HG02943 (cell line): Measurements from ENCODE around the gene C7orf33.

ENCODE experiments used
- ATAC-seq: cut with Tn5 transposase; IDR thresholded peaks from one replicate; pipeline ENCODE4 v1.9.1; 2021; ENCODE audit warnings: mild to moderate bottlenecking, low read depth, moderate library complexity; ENCODE audit not compliant: unreplicated experiment

Gene C7orf33

DNA sequence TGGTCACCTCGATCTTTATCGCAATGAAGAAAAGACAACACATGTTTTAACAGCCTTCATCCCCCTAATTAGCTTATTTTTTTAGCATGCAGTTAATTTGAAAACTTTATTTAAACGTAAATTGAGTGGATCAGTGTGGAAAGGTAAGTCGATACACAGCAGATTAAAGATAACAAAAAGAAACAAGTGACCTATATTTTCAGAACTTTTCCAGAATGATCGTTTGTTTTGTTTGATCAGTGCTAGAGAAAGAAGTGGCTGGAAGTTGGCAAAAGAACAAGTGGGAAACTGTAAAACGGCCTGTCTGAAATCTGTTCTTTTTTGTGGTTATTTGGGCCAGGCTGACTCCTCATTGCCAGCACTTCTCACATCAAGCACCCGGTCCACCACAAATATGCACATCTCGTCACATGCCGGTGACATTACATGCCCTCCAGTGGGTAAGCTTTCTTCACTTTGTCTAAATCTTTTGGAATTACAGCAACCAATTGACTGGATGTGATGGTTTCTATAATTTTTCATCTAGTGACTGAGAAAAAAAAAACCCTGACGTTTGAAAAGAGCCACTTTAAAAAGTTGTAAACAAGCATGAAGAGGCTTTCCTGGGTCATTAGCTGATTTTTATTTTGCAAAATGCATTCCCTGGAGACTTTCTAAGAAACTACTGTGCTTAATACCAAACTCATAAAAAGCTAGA lies 33.2 kb downstream of the C7orf33 start:
- ATAC-seq = no peak

GRCh38 chr7:148624735-148625134 lies 34.2 kb downstream of the C7orf33 start:
- no peak for ATAC-seq

- ATAC-seq = no peak
These were observed 34.8 kb downstream of the C7orf33 start for GRCh38 chr7:148625342-148625741.

GRCh38 chr7:148626828-148627227 lies 36.3 kb downstream of the C7orf33 start:
- ATAC-seq = no peak

GRCh38 chr7:148628011-148628410 lies 37.4 kb downstream of the C7orf33 start:
- ATAC-seq = no peak

- no peak for ATAC-seq
These were observed 39.5 kb downstream of the C7orf33 start for GRCh38 chr7:148630078-148630477.

DNA sequence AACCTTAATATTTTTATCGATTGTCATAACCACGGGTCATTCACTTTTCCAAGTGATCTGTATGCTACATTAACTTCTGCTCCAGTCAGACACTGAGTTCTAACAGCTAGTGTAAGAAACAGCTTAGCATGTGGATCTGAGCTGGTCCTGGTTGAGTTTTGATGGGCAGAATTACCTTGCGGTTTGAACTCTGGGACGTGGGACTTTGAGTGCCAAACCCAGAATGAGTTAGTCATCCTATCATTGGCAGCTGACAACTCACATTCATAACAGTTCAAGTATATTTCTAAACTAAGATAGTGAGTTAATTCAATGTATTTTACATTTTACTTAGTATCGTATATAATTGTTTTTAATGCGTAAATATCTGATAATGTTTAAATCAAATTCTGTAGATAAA lies 43.2 kb downstream of the C7orf33 start:
- ATAC-seq = no peak

- no peak for ATAC-seq
These were observed 46.5 kb downstream of the C7orf33 start for GRCh38 chr7:148637094-148637493.

DNA sequence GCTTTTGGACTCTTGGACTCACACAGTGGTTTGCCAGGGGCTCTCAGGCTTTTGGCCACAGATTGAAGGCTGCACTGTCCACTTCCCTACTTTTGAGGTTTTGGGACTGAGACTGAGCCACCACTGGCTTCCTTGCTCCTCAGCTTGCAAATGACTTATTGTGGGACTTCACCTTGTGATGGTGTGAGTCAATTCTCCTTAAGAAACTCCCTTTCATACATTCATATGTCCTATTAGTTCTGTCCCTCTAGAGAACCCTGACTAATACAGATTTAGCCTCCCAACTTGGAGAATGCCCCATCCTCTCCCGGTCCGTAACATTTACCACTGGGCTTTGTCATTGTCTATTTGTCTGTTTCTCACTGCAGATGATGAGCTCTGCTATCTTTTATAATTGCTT lies 55.3 kb downstream of the C7orf33 start:
- no peak for ATAC-seq

DNA sequence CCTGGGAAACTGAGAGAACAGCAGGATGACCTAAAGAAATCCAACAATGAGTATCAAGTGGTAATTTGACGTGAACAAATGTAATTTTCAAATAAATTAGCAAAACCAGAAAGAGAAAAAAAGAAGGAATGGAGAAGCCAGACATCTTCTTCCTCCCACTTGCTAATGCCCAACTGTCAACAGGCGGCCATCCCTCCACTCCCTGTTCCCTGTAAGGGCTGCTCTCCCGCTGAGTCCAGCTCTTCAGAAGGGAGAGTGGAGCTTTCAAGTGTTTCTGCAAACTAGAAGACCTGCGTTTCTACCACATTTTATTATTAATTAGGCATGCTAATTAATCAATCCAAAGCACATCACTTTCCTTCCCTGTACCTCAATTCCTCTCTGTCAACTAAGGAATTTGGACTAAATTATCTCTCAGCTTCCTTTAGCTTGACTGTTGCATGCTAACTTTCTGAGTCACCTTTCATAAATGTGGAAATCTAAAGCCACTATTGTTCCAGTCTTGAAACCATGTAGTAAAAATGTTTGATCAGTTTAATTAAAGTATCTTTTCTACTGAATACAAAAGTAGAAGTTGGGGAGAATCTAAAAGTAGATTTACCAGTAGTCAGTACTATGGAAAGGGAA lies 59.8 kb downstream of the C7orf33 start:
- no peak for ATAC-seq

GRCh38 chr7:148652773-148653172 lies 62.2 kb downstream of the C7orf33 start:
- no peak for ATAC-seq

DNA sequence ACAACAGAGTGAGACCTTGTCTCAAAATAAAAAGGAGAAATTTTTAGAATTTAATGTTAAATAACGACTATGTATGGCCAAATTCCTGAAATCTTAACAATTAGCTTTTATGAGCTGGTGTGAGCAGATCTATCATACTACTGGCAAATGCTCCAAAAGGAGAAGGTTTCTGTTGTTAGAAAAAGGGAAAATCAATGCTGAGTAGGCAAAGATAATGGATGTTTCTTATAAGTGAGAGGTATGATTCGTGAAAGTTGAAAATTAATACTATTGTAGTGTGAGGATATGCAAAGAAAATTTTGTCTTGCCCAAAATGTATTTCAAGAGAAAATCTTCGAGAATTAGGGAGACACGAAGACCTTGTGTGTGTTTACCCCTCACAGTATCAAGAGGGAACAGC lies 67.4 kb downstream of the C7orf33 start:
- ATAC-seq = no peak

GRCh38 chr7:148661471-148661870 lies 70.9 kb downstream of the C7orf33 start:
- no peak for ATAC-seq

DNA sequence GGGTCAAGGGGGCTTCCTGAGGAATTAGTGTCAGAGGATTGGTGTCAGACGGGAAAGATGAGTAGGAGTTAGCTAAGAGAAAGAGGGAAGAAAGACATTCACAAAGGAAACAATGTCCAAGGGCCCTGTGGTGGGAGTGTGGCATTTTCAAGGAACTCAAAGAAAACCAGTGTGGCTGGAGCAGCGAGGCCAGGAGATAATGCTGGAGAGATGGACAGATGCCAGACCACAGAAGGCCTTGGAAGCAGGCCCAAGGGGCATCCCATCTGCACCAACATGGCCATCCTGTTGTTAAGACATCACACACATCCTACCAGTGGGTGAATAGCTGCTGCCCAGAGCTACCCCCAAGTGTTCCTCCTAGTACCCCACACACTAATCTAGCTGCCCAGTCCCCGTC lies 72.1 kb downstream of the C7orf33 start:
- no peak for ATAC-seq

DNA sequence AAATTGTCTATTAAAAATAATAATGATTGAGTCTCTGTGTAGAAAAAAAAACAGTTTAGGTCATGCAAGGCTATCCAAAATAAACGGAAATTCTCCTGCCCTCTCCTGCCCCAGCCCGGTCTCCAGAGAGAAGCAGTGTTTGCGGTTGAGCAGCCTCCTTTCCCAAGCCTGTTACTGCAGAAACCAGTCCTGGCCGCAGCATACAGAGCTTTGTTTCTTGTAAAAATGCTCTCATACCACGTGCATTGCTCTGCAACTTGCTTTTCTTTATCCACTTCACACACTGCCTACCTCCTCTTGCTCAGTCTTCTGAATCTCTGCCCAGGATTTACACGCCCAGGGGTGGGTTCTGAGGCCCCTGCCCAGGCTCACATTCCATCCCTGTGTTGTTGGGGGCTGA lies 73.8 kb downstream of the C7orf33 start:
- no peak for ATAC-seq

GRCh38 chr7:148665221-148665620 lies 74.7 kb downstream of the C7orf33 start:
- ATAC-seq = no peak
